NT2/D1 (cell line): Measurements from ENCODE around the gene GBP6.

Experiments
- YY1 ChIP-seq: IDR thresholded peaks from 2 replicates; pipeline ENCODE4 v1.6.1; 2011; ENCODE audit not compliant: insufficient read length, insufficient read depth
- ZNF274 ChIP-seq: IDR thresholded peaks from 2 replicates; pipeline ENCODE4 v1.6.1; 2011; ENCODE audit warnings: mild to moderate bottlenecking, low read depth, low read length

GRCh38 chr1:89391686-89392085 is 27.8 kb downstream of the GBP6 start:
- no peak for TF ChIP-seq ZNF274
- no peak for TF ChIP-seq YY1
